Activated CD4-positive, alpha-beta T cell treated with anti-CD3 and anti-CD28 coated beads, Interleukin-2, amount 10 ng/mL, durations not matched to agents 7 days and 5 days (primary cell): ENCODE measurements around the gene PHF21B. TPM values are rescaled to one million over a fixed set of nuclear protein-coding genes. Genes with fewer than 3 reads are reported as not detected.

Source experiments
- CTCF ChIA-PET: fragments of 350-600 bp; sonication (Branson Sonifier 250); formaldehyde crosslinking; loops from one replicate; lab custom pipeline; 2021; ENCODE audit warnings: antibody characterized with exemption; lab: Charles Lee
- POLR2A ChIA-PET: fragments of 350-600 bp; sonication (Branson Sonifier 250); formaldehyde crosslinking; loops from one replicate; lab custom pipeline; 2021; ENCODE audit warnings: antibody characterized with exemption; lab: Charles Lee
- DNase-seq: peaks from one replicate; pipeline ENCODE4 v3.0.0-alpha.2; 2020
- H3K27ac Mint-ChIP-seq: one replicate; pipeline ENCODE4 v1.8.0; 2021; ENCODE audit warnings: mild to moderate bottlenecking, moderate library complexity, mixed read lengths
- H3K27me3 Mint-ChIP-seq: one replicate; pipeline ENCODE4 v1.8.0; 2021; ENCODE audit warnings: mixed read lengths
- H3K36me3 Mint-ChIP-seq: one replicate; pipeline ENCODE4 v1.8.0; 2021; ENCODE audit warnings: low read depth, mixed read lengths
- H3K4me1 Mint-ChIP-seq: one replicate; pipeline ENCODE4 v1.8.0; 2021; ENCODE audit warnings: mixed read lengths
- H3K4me3 Mint-ChIP-seq: one replicate; pipeline ENCODE4 v1.8.0; 2021; ENCODE audit warnings: mild to moderate bottlenecking, moderate library complexity, mixed read lengths
- H3K9me3 Mint-ChIP-seq: one replicate; pipeline ENCODE4 v1.8.0; 2021; ENCODE audit warnings: mixed read lengths
- total RNA-seq, 2 experiments: library from RNA; stranded (reverse); gene quantifications; one replicate each; pipeline ENCODE4 v1.2.3, GENCODE V29; 2021

The PHF21B gene
- total RNA-seq, 2 experiments from 2014 or later = not detected

DNA sequence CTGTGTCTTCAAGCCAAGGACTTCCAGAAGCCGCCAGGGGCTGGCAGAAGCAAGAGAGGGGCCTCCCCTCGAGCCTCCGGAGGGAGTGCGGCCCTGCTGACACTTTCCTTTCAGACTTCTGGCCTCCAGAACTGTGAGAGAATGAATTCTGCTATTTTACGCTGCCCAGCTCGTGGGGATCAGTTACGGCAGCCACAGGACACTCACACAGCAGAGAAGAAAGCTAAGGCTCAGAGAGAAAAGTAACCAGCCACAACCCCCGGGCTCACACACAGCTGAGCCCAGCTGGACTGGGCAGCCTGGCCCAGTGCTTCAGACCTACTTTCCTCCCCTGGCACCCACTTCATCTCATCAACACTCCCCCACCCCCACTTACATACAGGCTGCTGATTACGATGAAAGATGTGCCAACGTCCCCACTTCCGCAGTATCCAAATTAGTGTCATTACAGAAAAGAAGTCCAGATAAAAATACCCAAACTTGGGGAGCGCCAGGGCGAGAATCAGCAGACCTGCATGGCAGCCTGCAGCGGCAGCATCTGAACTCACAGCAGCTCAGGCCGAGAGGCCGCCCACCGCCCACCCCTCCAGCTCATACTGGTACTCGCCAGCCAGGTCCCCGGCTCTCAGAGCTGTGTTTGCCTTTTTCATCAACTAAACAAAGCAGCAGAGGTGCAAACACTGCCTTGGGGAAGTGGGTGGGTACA, 15.3 kb downstream of the PHF21B start:
- ChIA-PET CTCF (no interaction called here), POLR2A (no interaction called here)
- DNase-seq = no peak
- Mint-ChIP-seq H3K9me3 (no peaks in the 10 kb centered on the region), H3K27ac (no peak overlapping the region), H3K4me3 (no peak overlapping the region), H3K27me3 (no peaks in the 10 kb centered on the region), H3K4me1 (peaks cover 2% of the 10 kb centered on the region), H3K36me3 (no peaks in the 10 kb centered on the region)

- H3K27ac Mint-ChIP-seq = no peak overlapping the region
- H3K9me3 Mint-ChIP-seq = no peaks in the 10 kb centered on the region
- no peaks in the 10 kb centered on the region for H3K27me3 Mint-ChIP-seq
- H3K36me3 Mint-ChIP-seq = no peaks in the 10 kb centered on the region
- H3K4me3 Mint-ChIP-seq = no peak overlapping the region
- CTCF ChIA-PET = no interaction called here
- no peak for DNase-seq
- no peaks in the 10 kb centered on the region for H3K4me1 Mint-ChIP-seq
- POLR2A ChIA-PET = no interaction called here
Measured at GRCh38 chr22:44992166-44992565, 17.6 kb downstream of the PHF21B start.

- no peaks in the 10 kb centered on the region for H3K27me3 Mint-ChIP-seq
- DNase-seq = no peak
- no peak overlapping the region for H3K4me3 Mint-ChIP-seq
- no peaks in the 10 kb centered on the region for H3K4me1 Mint-ChIP-seq
- H3K36me3 Mint-ChIP-seq = no peaks in the 10 kb centered on the region
- no peak overlapping the region for H3K27ac Mint-ChIP-seq
- H3K9me3 Mint-ChIP-seq = no peaks in the 10 kb centered on the region
- CTCF ChIA-PET = interaction anchor here (0.5 kb wide), 1 partner anchor 1483 kb away, joined by 4 read pairs; no protein-coding TSS in a partner anchor
- POLR2A ChIA-PET = no interaction called here
Measured at GRCh38 chr22:44991218-44991617, 18.6 kb downstream of the PHF21B start.

DNA sequence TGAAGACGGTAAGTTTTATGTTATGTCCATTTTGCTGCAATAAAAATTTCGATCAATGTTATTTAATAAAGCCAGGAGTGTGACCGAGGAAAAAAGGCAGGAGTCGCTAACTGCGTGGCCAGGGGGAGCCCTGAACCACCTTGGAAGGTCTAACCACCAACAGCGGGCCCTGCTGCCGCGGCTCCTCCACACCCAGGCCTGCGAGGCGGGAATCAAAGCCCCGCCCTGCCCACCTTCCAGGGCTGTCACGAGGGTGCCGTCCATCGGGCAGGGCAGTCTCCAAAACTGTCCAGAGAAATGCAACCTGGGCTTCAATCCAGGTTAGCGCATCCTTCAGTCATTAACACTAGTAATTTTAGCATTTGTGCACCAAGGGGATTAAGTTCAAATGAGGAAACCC, 19.0 kb downstream of the PHF21B start:
- Mint-ChIP-seq H3K4me1 (no peaks in the 10 kb centered on the region), H3K9me3 (no peaks in the 10 kb centered on the region), H3K27ac (no peak overlapping the region), H3K27me3 (no peaks in the 10 kb centered on the region), H3K4me3 (no peak overlapping the region), H3K36me3 (no peaks in the 10 kb centered on the region)
- POLR2A ChIA-PET = no interaction called here
- CTCF ChIA-PET = no interaction called here
- DNase-seq = no peak

GRCh38 chr22:44990328-44990727, 19.5 kb downstream of the PHF21B start:
- no peak overlapping the region for H3K4me3 Mint-ChIP-seq
- POLR2A ChIA-PET = no interaction called here
- H3K4me1 Mint-ChIP-seq = no peaks in the 10 kb centered on the region
- no peaks in the 10 kb centered on the region for H3K9me3 Mint-ChIP-seq
- CTCF ChIA-PET = no interaction called here
- H3K36me3 Mint-ChIP-seq = no peaks in the 10 kb centered on the region
- no peaks in the 10 kb centered on the region for H3K27me3 Mint-ChIP-seq
- no peak overlapping the region for H3K27ac Mint-ChIP-seq
- no peak for DNase-seq

- Mint-ChIP-seq H3K36me3 (no peaks in the 10 kb centered on the region), H3K4me3 (no peak overlapping the region), H3K27ac (no peak overlapping the region), H3K9me3 (peaks cover 4% of the 10 kb centered on the region), H3K4me1 (no peaks in the 10 kb centered on the region), H3K27me3 (no peaks in the 10 kb centered on the region)
- CTCF ChIA-PET = no interaction called here
- POLR2A ChIA-PET = no interaction called here
- DNase-seq = no peak
Measured at GRCh38 chr22:44988671-44989070, 21.1 kb downstream of the PHF21B start.

DNA sequence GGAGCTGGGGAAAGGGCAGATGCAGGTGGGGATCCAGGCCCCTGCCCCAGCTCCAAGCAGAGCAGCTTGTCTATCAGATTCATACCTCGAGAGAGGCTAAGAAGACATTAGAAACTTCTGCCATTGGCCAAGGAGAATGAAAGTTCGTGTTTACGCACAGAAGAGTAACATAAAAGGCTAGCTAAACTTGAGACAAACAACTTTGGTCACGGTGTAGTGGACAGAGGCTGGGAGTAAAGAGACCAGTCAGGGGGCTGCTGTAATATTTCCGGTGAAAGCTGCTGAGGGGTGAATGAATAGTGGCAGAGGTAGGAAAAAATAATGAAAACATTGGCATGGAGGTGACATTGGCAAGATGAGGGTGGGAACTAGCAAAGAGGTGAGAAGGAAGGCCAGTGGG, 22.9 kb downstream of the PHF21B start:
- no peaks in the 10 kb centered on the region for H3K27me3 Mint-ChIP-seq
- no peaks in the 10 kb centered on the region for H3K4me1 Mint-ChIP-seq
- ChIA-PET POLR2A (interaction anchor here (0.7 kb wide), 1 partner anchor 32 kb away, joined by 3 read pairs; no protein-coding TSS in a partner anchor), CTCF (no interaction called here)
- H3K4me3 Mint-ChIP-seq = no peak overlapping the region
- no peak for DNase-seq
- no peak overlapping the region for H3K27ac Mint-ChIP-seq
- H3K9me3 Mint-ChIP-seq = peaks cover 4% of the 10 kb centered on the region
- H3K36me3 Mint-ChIP-seq = no peaks in the 10 kb centered on the region

- Mint-ChIP-seq H3K9me3 (peaks cover 4% of the 10 kb centered on the region), H3K4me3 (no peak overlapping the region), H3K27ac (no peak overlapping the region), H3K4me1 (no peaks in the 10 kb centered on the region), H3K27me3 (no peaks in the 10 kb centered on the region), H3K36me3 (no peaks in the 10 kb centered on the region)
- POLR2A ChIA-PET = no interaction called here
- no peak for DNase-seq
- CTCF ChIA-PET = no interaction called here
Measured at GRCh38 chr22:44985906-44986527, 23.8 kb downstream of the PHF21B start.

DNA sequence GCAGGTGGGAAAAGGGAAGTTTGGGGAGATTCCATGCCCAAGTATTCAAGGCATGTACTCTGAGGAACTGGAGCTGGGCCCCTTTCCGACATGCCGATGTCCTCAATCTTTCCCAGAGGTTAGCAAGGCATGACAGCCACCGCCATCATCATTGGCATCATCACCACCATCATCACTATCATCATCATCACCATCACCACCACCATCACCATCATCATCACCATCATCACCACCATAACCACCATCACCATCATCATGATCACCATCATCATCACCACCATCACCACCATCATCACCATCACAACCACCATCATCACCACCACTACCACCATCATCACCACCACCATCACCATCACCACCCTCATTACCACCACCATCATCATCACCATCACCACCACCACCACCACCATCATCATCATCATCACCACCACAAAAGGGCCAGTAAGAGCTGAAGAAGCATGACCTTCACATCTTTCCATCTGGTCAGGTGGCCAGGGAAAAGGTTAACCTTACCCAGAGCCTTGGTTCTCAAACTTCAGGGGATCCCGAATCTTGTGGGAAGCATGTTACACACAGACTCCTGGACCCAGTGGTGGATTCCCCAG, 25.8 kb downstream of the PHF21B start:
- peaks cover 4% of the 10 kb centered on the region for H3K9me3 Mint-ChIP-seq
- H3K27me3 Mint-ChIP-seq = no peaks in the 10 kb centered on the region
- no peak overlapping the region for H3K27ac Mint-ChIP-seq
- H3K4me1 Mint-ChIP-seq = no peaks in the 10 kb centered on the region
- ChIA-PET CTCF (no interaction called here), POLR2A (interaction anchor here (0.6 kb wide), 1 partner anchor 113 kb away, joined by 4 read pairs; no protein-coding TSS in a partner anchor)
- no peak for DNase-seq
- no peaks in the 10 kb centered on the region for H3K36me3 Mint-ChIP-seq
- H3K4me3 Mint-ChIP-seq = no peak overlapping the region

DNA sequence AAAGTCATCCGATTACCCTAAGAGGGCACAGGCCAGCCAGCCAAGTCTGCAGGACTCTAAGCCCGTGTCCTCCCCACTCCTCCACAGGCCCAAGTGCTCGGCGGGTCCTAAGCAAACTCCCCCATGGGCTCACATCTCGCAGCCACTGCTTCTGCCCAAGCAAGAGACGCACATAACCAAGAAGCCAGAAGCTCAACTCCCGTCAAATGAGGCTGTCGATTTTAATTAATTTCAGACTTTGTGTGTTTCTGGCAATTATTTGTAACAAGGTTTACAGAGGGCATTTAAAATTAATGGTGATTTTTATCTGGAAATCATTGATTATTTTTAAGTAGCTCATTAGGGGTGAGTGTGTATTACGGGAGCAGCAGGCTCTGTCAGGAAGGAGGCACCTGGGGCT, 27.4 kb downstream of the PHF21B start:
- ChIA-PET CTCF (no interaction called here), POLR2A (no interaction called here)

DNA sequence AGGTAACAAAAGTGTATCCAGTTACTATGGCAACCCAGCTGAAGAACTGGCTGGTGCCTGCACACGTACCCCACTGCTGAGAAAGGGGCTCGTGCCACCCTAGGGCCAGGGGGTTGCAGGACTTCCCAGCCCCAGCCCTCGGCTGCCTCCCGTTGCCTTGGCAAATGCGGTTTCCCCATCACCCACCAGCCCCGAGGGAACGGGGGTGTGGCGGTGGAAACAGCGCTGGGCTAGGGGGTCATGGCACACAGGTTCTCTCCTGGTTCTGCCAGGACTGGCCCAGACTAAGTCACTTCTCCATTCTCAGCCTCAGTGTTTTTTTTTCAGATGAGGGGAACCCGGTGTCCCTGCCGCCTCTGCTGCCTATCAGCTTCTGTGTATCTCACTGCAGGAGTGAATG, 27.9 kb downstream of the PHF21B start:
- no peaks in the 10 kb centered on the region for H3K4me1 Mint-ChIP-seq
- no peak for DNase-seq
- H3K4me3 Mint-ChIP-seq = no peak overlapping the region
- POLR2A ChIA-PET = no interaction called here
- no peaks in the 10 kb centered on the region for H3K27me3 Mint-ChIP-seq
- no peak overlapping the region for H3K27ac Mint-ChIP-seq
- H3K36me3 Mint-ChIP-seq = no peaks in the 10 kb centered on the region
- CTCF ChIA-PET = no interaction called here
- peaks cover 4% of the 10 kb centered on the region for H3K9me3 Mint-ChIP-seq

More for the DNA sequence above, 27.4 kb downstream of the PHF21B start:
- Mint-ChIP-seq H3K36me3 (no peaks in the 10 kb centered on the region), H3K27me3 (no peaks in the 10 kb centered on the region), H3K4me1 (no peaks in the 10 kb centered on the region), H3K27ac (no peak overlapping the region), H3K9me3 (peaks cover 4% of the 10 kb centered on the region), H3K4me3 (no peak overlapping the region)
- no peak for DNase-seq

DNA sequence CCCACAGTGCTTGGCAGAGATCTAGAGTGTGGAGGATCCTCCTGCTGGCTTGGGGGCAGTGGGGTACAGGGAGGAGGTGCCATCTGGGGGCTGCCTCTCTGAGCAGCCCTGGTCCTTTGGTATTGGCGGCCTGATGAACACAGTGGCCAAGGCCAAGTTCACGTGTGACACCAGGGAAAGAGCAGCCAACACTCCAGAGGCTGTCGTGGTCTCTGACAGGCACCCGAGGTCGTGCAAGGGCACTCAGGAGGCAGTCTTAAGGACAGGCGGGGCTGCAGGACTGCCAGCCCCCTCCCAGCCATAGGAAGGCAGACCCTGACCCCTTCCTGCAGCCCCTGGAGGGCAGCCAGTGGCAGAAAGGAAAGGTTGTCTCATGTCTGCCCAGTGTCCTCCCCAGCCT, 30.7 kb downstream of the PHF21B start:
- no peaks in the 10 kb centered on the region for H3K36me3 Mint-ChIP-seq
- ChIA-PET POLR2A (no interaction called here), CTCF (no interaction called here)
- no peaks in the 10 kb centered on the region for H3K27me3 Mint-ChIP-seq
- H3K9me3 Mint-ChIP-seq = peaks cover 4% of the 10 kb centered on the region
- H3K27ac Mint-ChIP-seq = no peak overlapping the region
- H3K4me3 Mint-ChIP-seq = no peak overlapping the region
- H3K4me1 Mint-ChIP-seq = no peaks in the 10 kb centered on the region
- DNase-seq = no peak

- DNase-seq = peak; percentile 85
- no peaks in the 10 kb centered on the region for H3K9me3 Mint-ChIP-seq
- H3K4me1 Mint-ChIP-seq = no peaks in the 10 kb centered on the region
- no peaks in the 10 kb centered on the region for H3K36me3 Mint-ChIP-seq
- H3K27me3 Mint-ChIP-seq = no peaks in the 10 kb centered on the region
- no peak overlapping the region for H3K27ac Mint-ChIP-seq
- CTCF ChIA-PET = no interaction called here
- no peak overlapping the region for H3K4me3 Mint-ChIP-seq
- POLR2A ChIA-PET = no interaction called here
Measured at GRCh38 chr22:44975427-44976262, 34.2 kb downstream of the PHF21B start.
